A549 (cell line): ENCODE results near the gene MCRIP1. TPM values are rescaled to one million over a fixed set of nuclear protein-coding genes. Genes with fewer than 3 reads are reported as not detected.

Source experiments
- ATOH8 ChIP-seq: fragments of 250-450 bp; sonication (Bioruptor Pico); IDR thresholded peaks from 2 replicates; pipeline ENCODE4 v1.5.0; 2020; ENCODE audit warnings: low read depth, mild to moderate bottlenecking, moderate library complexity
- BHLHE40 ChIP-seq: IDR thresholded peaks from 2 replicates; pipeline ENCODE4 v1.6.1; 2012; ENCODE audit warnings: low read depth, low read length, inconsistent platforms
- CBX2 ChIP-seq: fragments of 200-600 bp; sonication (generic); IDR thresholded peaks from 2 replicates; pipeline ENCODE4 v1.6.1; 2016; ENCODE audit warnings: low read depth, mild to moderate bottlenecking, borderline replicate concordance
- CHD2 ChIP-seq: fragments of 150-350 bp; IDR thresholded peaks from 2 replicates; pipeline ENCODE4 v1.6.1; 2014; ENCODE audit warnings: low read length; ENCODE audit not compliant: partially characterized antibody
- E2F6 ChIP-seq: IDR thresholded peaks from 2 replicates; pipeline ENCODE4 v1.6.1; 2012; ENCODE audit warnings: low read depth, borderline replicate concordance
- EHMT2 ChIP-seq: fragments of 200-600 bp; sonication (generic); IDR thresholded peaks from 2 replicates; pipeline ENCODE4 v1.6.1; 2016; ENCODE audit warnings: antibody characterized with exemption, low read depth, mild to moderate bottlenecking, moderate library complexity
- EP300 ChIP-seq, 2 experiments: fragments of >200 bp; sonication (Bioruptor Twin); formaldehyde crosslinking; IDR thresholded peaks; 2 replicates in 1 of 2; 3 replicates in 1 of 2; pipeline ENCODE4 v1.6.1; 2016 to 2017
- FOSB ChIP-seq: fragments of 250-450 bp; sonication (Bioruptor Pico); IDR thresholded peaks from 2 replicates; pipeline ENCODE4 v1.5.0; 2020; ENCODE audit warnings: mild to moderate bottlenecking, moderate library complexity
- FOXS1 ChIP-seq: fragments of 250-450 bp; sonication (Bioruptor Pico); IDR thresholded peaks from 2 replicates; pipeline ENCODE4 v1.5.0; 2020; ENCODE audit warnings: mild to moderate bottlenecking, moderate library complexity
- GATA3 ChIP-seq: IDR thresholded peaks from 2 replicates; pipeline ENCODE4 v1.6.1; 2012; ENCODE audit warnings: borderline replicate concordance
- HES2 ChIP-seq: fragments of >200 bp; sonication (Bioruptor Twin); formaldehyde crosslinking; IDR thresholded peaks from 2 replicates; pipeline ENCODE4 v1.6.1; 2016
- HMGXB4 ChIP-seq: fragments of 250-450 bp; sonication (Bioruptor Pico); IDR thresholded peaks from 2 replicates; pipeline ENCODE4 v1.5.0; 2021; ENCODE audit warnings: mild to moderate bottlenecking, moderate library complexity, borderline replicate concordance
- JUNB ChIP-seq: fragments of >200 bp; sonication (Bioruptor Twin); formaldehyde crosslinking; IDR thresholded peaks from 2 replicates; pipeline ENCODE4 v1.6.1; 2016
- KDM1A ChIP-seq: fragments of 200-600 bp; sonication (generic); IDR thresholded peaks from 2 replicates; pipeline ENCODE4 v1.6.1; 2016; ENCODE audit warnings: low read depth, mild to moderate bottlenecking
- KDM5A ChIP-seq: fragments of 200-600 bp; sonication (generic); IDR thresholded peaks from 2 replicates; pipeline ENCODE4 v1.6.1; 2016; ENCODE audit warnings: antibody characterized with exemption, mild to moderate bottlenecking
- MAZ ChIP-seq: fragments of 150-350 bp; IDR thresholded peaks from 2 replicates; pipeline ENCODE4 v1.6.1; 2014; ENCODE audit warnings: antibody characterized with exemption, low read depth, low read length, borderline replicate concordance
- PHF8 ChIP-seq: fragments of 200-600 bp; sonication (generic); IDR thresholded peaks from 2 replicates; pipeline ENCODE4 v1.6.1; 2016; ENCODE audit warnings: low read depth, mild to moderate bottlenecking, antibody characterized with exemption, moderate library complexity, borderline replicate concordance
- POLR2A ChIP-seq: IDR thresholded peaks from 2 replicates; pipeline ENCODE4 v1.6.1; 2012; ENCODE audit warnings: mild to moderate bottlenecking, low read length
- POLR2AphosphoS2 ChIP-seq: conservative IDR thresholded peaks from 2 replicates; pipeline ENCODE4 v1.6.1; 2012; ENCODE audit warnings: low read length, improper control_type of control experiment, inconsistent platforms
- RARB ChIP-seq: fragments of 250-450 bp; sonication (Bioruptor Pico); IDR thresholded peaks from 2 replicates; pipeline ENCODE4 v1.8.0; 2021; ENCODE audit warnings: mild to moderate bottlenecking, moderate library complexity
- REST ChIP-seq: fragments of 200-600 bp; sonication (generic); IDR thresholded peaks from 2 replicates; pipeline ENCODE4 v1.6.1; 2016; ENCODE audit warnings: antibody characterized with exemption, mild to moderate bottlenecking, moderate library complexity
- SMC3 ChIP-seq: fragments of >200 bp; sonication (Bioruptor Twin); formaldehyde crosslinking; IDR thresholded peaks from 3 replicates; pipeline ENCODE4 v1.6.1; 2018; ENCODE audit warnings: inconsistent platforms
- TFCP2L1 ChIP-seq: fragments of 250-450 bp; sonication (Bioruptor Pico); IDR thresholded peaks from 2 replicates; pipeline ENCODE4 v1.5.0; 2021; ENCODE audit warnings: mild to moderate bottlenecking
- USF2 ChIP-seq: fragments of 450-650 bp; IDR thresholded peaks from 2 replicates; pipeline ENCODE4 v1.6.1; 2014; ENCODE audit warnings: antibody characterized with exemption
- ZFP36 ChIP-seq: fragments of 450-650 bp; IDR thresholded peaks from 2 replicates; pipeline ENCODE4 v1.6.1; 2014; ENCODE audit warnings: borderline replicate concordance; ENCODE audit not compliant: partially characterized antibody
- ZNF302 ChIP-seq: fragments of 250-450 bp; sonication (Bioruptor Pico); IDR thresholded peaks from 2 replicates; pipeline ENCODE4 v1.9.0; 2021; ENCODE audit warnings: inconsistent platforms, mild to moderate bottlenecking, moderate library complexity
- ZSCAN20 ChIP-seq: fragments of 250-450 bp; sonication (Bioruptor Pico); IDR thresholded peaks from 2 replicates; pipeline ENCODE4 v1.8.0; 2022; ENCODE audit warnings: mild to moderate bottlenecking, moderate library complexity
- polyA plus RNA-seq, 4 experiments: library from polyadenylated mRNA; depleted of rRNA in 3 of 4; stranded (reverse); fragments of >200 nt; fragmentation: RNase III in 1 of 4; extraction: RNeasy Plus Mini Kit Qiagen cat#74134 plus additional on column Dnase treatment in 1 of 4; gene quantifications; 2 replicates in 3 of 4; 3 replicates in 1 of 4; pipeline ENCODE4 v1.2.3, GENCODE V29; 2011 to 2017

The MCRIP1 gene
- polyA plus RNA-seq, 2 of the 4 experiments (the other 2 are of a cell fraction): 32.0 to 51.0 TPM

GRCh38 chr17:81871387-81872230 lies 38.5 kb upstream of the MCRIP1 start (continued):
- TF ChIP-seq RARB (CRISPR knock-in tag) (no peak), KDM5A (no peak), TFCP2L1 (peak; percentile 70; the same call in 1 of the 2 replicates), USF2 (peak; percentile 76), FOXS1 (peak; percentile 95), HMGXB4 (peak; percentile 92), KDM1A (no peak), PHF8 (peak; percentile 95), HES2 (no peak), ZNF302 (peak; percentile 76; the same call in 1 of the 2 replicates), POLR2AphosphoS2 (no peak), BHLHE40 (peak; percentile 98), FOSB (CRISPR knock-in tag) (no peak), ZSCAN20 (CRISPR knock-in tag) (peak; percentile 94), MAZ (0 out of 2 replicates have a peak, but pooled peaks have one; percentile 66), ATOH8 (CRISPR knock-in tag) (peak; percentile 99), E2F6 (peak; percentile 99), GATA3 (peak; percentile 24; the same call in 1 of the 2 replicates), POLR2A (peak; percentile 77), REST (no peak), EP300 (IDR thresholded peaks at IDR 0.05) (no peak), CBX2 (no peak), EHMT2 (no peak), SMC3 (no peak), CHD2 (no peak), ZFP36 (no peak), JUNB (no peak)
